SK-N-SH (cell line): Measurements from ENCODE around the gene RBBP8NL.

Experiments used
- EP300 ChIP-seq, 2 experiments: IDR thresholded peaks; 2 replicates each; pipeline versions ENCODE4 v1.4.0 to v1.6.1; 2012; ENCODE audit warnings: borderline replicate concordance in 1 of 2, low read depth in 1 of 2, low read length in 1 of 2
- EZH2phosphoT487 ChIP-seq: fragments of 200-600 bp; sonication (generic); IDR thresholded peaks from 2 replicates; pipeline ENCODE4 v1.6.1; 2017; ENCODE audit warnings: low read depth, mixed run types, mild to moderate bottlenecking, antibody characterized with exemption, moderate library complexity, borderline replicate concordance
- FOXM1 ChIP-seq: IDR thresholded peaks from 2 replicates; pipeline ENCODE4 v1.4.0; 2012; ENCODE audit warnings: low read depth, mild to moderate bottlenecking
- JUND ChIP-seq: IDR thresholded peaks from 2 replicates; pipeline ENCODE4 v1.4.0; 2012
- MEF2A ChIP-seq: IDR thresholded peaks from 2 replicates; pipeline ENCODE4 v1.4.0; 2012; ENCODE audit warnings: low read depth, borderline replicate concordance
- MXI1 ChIP-seq: IDR thresholded peaks from 2 replicates; pipeline ENCODE4 v1.6.1; 2012; ENCODE audit warnings: mild to moderate bottlenecking, low read depth, low read length, improper control_type of control experiment
- POLR2AphosphoS5 ChIP-seq: IDR thresholded peaks from 2 replicates; pipeline ENCODE4 v1.6.1; 2012; ENCODE audit warnings: low read depth, low read length
- RAD21 ChIP-seq: IDR thresholded peaks from 2 replicates; pipeline ENCODE4 v1.6.1; 2012; ENCODE audit warnings: mild to moderate bottlenecking, low read length
- TAF1 ChIP-seq: IDR thresholded peaks from 2 replicates; pipeline ENCODE4 v1.6.1; 2012; ENCODE audit warnings: low read depth, mild to moderate bottlenecking, low read length, moderate library complexity, borderline replicate concordance
- TEAD4 ChIP-seq: IDR thresholded peaks from 2 replicates; pipeline ENCODE4 v1.4.0; 2012; ENCODE audit warnings: mild to moderate bottlenecking, borderline replicate concordance; ENCODE audit not compliant: insufficient read depth
- TF ChIP-seq, protein P1 (sequence below): IDR thresholded peaks from 2 replicates; pipeline ENCODE4 v1.6.1; 2012; ENCODE audit warnings: mild to moderate bottlenecking, low read depth, low read length, moderate library complexity
- TF ChIP-seq, protein P2 (sequence below): fragments of 200-600 bp; sonication (generic); IDR thresholded peaks from 2 replicates; pipeline ENCODE4 v1.6.1; 2017; ENCODE audit warnings: antibody characterized with exemption, mild to moderate bottlenecking, moderate library complexity
- TF ChIP-seq, protein P3 (sequence below): IDR thresholded peaks from 2 replicates; pipeline ENCODE4 v1.4.0; 2012; ENCODE audit warnings: low read depth, borderline replicate concordance
- TF ChIP-seq, protein P4 (sequence below): IDR thresholded peaks from 2 replicates; pipeline ENCODE4 v1.4.0; 2012; ENCODE audit warnings: low read depth

DNA sequence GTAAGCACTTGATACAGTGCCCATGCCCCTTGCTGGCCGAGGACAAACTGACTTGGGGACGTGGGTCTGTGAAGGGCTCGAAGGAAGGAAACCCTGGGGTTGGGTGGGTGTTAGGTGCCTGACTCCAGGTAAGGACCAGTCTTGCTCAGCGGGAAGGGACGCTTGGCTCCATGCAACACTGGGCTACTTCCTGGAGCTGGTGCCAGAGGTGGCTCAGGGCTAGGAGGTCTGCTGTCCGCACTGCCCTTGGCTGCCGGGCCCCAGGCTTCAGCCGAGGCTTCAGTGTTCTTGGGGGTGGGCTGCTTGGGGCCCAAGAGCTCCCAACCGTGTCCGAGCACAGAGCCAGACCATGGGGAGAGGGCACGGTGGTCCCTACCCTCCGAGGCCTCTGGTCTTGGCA, 43.1 kb upstream of the RBBP8NL start:
- TF ChIP-seq, protein P1, sequence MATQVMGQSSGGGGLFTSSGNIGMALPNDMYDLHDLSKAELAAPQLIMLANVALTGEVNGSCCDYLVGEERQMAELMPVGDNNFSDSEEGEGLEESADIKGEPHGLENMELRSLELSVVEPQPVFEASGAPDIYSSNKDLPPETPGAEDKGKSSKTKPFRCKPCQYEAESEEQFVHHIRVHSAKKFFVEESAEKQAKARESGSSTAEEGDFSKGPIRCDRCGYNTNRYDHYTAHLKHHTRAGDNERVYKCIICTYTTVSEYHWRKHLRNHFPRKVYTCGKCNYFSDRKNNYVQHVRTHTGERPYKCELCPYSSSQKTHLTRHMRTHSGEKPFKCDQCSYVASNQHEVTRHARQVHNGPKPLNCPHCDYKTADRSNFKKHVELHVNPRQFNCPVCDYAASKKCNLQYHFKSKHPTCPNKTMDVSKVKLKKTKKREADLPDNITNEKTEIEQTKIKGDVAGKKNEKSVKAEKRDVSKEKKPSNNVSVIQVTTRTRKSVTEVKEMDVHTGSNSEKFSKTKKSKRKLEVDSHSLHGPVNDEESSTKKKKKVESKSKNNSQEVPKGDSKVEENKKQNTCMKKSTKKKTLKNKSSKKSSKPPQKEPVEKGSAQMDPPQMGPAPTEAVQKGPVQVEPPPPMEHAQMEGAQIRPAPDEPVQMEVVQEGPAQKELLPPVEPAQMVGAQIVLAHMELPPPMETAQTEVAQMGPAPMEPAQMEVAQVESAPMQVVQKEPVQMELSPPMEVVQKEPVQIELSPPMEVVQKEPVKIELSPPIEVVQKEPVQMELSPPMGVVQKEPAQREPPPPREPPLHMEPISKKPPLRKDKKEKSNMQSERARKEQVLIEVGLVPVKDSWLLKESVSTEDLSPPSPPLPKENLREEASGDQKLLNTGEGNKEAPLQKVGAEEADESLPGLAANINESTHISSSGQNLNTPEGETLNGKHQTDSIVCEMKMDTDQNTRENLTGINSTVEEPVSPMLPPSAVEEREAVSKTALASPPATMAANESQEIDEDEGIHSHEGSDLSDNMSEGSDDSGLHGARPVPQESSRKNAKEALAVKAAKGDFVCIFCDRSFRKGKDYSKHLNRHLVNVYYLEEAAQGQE, result no peak
- TF ChIP-seq, protein P2, sequence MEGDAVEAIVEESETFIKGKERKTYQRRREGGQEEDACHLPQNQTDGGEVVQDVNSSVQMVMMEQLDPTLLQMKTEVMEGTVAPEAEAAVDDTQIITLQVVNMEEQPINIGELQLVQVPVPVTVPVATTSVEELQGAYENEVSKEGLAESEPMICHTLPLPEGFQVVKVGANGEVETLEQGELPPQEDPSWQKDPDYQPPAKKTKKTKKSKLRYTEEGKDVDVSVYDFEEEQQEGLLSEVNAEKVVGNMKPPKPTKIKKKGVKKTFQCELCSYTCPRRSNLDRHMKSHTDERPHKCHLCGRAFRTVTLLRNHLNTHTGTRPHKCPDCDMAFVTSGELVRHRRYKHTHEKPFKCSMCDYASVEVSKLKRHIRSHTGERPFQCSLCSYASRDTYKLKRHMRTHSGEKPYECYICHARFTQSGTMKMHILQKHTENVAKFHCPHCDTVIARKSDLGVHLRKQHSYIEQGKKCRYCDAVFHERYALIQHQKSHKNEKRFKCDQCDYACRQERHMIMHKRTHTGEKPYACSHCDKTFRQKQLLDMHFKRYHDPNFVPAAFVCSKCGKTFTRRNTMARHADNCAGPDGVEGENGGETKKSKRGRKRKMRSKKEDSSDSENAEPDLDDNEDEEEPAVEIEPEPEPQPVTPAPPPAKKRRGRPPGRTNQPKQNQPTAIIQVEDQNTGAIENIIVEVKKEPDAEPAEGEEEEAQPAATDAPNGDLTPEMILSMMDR, result no peak
- TF ChIP-seq, protein P3, sequence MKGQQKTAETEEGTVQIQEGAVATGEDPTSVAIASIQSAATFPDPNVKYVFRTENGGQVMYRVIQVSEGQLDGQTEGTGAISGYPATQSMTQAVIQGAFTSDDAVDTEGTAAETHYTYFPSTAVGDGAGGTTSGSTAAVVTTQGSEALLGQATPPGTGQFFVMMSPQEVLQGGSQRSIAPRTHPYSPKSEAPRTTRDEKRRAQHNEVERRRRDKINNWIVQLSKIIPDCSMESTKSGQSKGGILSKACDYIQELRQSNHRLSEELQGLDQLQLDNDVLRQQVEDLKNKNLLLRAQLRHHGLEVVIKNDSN, result no peak
- TF ChIP-seq EZH2phosphoT487 (no peak), POLR2AphosphoS5 (no peak), TAF1 (no peak), FOXM1 (no peak), EP300 (IDR thresholded peaks at IDR 0.05; ENCODE audit: borderline replicate concordance in 1 of 2, low read depth in 1 of 2, low read length in 1 of 2) (no peak), RAD21 (no peak), MXI1 (no peak), JUND (no peak), MEF2A (no peak), TEAD4 (no peak)
- TF ChIP-seq, protein P4, sequence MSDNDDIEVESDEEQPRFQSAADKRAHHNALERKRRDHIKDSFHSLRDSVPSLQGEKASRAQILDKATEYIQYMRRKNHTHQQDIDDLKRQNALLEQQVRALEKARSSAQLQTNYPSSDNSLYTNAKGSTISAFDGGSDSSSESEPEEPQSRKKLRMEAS, result no peak
